Mammary epithelial cell (primary cell): ENCODE results near the gene DSP.

Experiments used
- CTCF ChIP-seq, 2 donors: IDR thresholded peaks in 1 of 2; conservative IDR thresholded peaks in 1 of 2; 2 replicates each; pipeline ENCODE4 v1.5.1; 2011 to 2012; ENCODE audit warnings: inconsistent platforms in 2 of 2, low read length in 2 of 2, mild to moderate bottlenecking in 2 of 2, control low read depth in 1 of 2, low read depth in 1 of 2; ENCODE audit not compliant: insufficient read depth in 1 of 2; ENCODE audit errors: extremely low read depth in 1 of 2
- EZH2 ChIP-seq: IDR thresholded peaks from 2 replicates; pipeline ENCODE4 v1.6.1; 2012; ENCODE audit warnings: low read length, inconsistent platforms, borderline replicate concordance

GRCh38 chr6:7529141-7529540 lies 12.3 kb upstream of the DSP start:
- TF ChIP-seq CTCF (conservative IDR thresholded peaks at IDR 0.05 in 1 of 2, IDR thresholded peaks at IDR 0.05 in 1 of 2; ENCODE audit: extremely low read depth in 1 of 2, insufficient read depth in 1 of 2, low read depth in 1 of 2, low read length in 2 of 2) = no peak
- no peak for TF ChIP-seq EZH2
